Stimulated activated CD8-positive, alpha-beta memory T cell treated with anti-CD3 and anti-CD28 coated beads, Interleukin-7, amount 100 ng/mL, for 48 hours (primary cell): ENCODE data around the gene CAMTA1.

Experiments used
- DNase-seq, 2 donors: peaks; one replicate each; pipeline ENCODE4 v3.0.0-alpha.2; 2020; ENCODE audit warnings: low read depth in 1 of 2; ENCODE audit errors: extremely low read depth in 1 of 2

The CAMTA1 gene

DNA sequence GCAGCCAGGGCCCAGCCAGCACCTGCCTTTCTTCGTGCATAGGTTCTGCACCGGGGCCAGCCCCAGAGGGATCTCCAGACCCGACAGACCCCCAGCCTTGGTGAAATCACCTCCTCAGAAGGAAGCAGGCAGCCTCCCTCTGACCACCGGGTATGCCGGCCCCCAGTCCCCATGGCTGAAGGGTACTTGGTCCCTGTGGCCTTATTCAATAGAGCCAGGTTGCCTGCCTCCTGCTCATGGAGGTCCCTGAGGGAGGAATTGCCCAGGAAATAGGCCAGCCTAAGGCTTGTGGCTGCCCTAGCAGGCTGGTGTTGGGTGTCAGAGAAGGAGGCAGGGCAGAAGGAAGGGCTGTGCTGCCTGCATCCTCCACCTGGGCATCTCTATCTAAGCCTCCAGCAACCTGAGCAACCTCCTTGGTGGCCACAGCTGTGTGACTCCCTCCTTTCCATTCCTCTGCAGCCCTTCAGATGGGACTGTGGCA lies 647.7 kb downstream of the CAMTA1 start:
- no peak for DNase-seq

DNA sequence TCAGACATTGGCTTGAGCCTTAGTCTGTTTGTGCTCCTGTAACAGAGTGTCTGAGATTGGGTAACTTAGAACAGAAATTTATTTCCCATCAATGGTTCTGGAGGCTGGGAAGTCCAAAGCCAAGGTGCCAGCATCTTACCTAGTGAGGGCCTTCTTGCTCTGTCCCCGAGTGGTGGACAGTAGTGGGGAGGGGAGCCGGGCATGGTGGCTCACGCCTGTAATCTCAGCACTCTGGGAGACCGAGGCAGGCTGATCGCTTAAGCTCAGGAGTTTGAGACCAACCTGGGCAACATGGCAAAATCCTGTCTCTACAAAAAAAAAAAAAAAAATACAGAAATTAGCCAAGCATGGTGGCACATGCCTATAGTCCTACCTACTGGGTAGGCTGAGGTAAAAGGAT lies 649.3 kb downstream of the CAMTA1 start:
- DNase-seq: no peak

DNA sequence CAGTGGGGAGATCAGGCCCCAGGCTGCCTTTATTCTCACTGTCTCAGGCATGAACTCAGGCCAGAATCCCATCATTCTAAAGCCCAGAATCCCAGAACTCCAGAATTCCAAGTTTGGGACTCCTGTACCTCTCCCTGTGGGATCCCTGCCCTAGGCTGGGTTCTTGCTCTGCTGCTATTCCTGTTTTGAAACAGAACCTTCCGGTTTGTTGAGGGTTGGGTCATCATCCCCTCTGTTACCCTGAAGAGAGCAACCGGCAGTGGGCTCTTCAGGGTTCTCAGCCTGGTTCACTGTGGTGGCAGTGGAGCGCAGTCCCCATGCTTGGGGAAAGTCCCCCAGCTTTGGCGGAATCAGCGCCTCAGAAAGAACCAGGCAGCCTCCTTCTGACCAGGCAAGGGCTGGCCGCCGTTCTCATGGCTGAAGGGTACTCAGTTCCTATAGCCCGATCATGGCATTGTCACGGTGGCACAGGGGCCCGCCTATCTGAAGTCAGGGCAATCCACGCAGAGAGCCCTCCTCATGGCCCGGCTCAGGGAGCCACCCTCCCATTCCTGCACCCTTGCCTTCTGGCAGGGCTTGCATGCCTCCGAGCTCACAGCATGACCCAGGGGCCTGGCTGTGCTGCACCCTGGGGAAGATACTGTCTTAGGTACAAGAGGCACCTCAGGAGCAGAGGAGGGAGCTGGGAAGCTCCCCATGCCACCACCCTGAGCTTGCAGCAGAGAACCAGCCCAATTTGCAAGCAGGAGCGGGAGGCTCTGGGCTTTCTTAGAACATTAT lies 650.2 kb downstream of the CAMTA1 start:
- no peak for DNase-seq

DNA sequence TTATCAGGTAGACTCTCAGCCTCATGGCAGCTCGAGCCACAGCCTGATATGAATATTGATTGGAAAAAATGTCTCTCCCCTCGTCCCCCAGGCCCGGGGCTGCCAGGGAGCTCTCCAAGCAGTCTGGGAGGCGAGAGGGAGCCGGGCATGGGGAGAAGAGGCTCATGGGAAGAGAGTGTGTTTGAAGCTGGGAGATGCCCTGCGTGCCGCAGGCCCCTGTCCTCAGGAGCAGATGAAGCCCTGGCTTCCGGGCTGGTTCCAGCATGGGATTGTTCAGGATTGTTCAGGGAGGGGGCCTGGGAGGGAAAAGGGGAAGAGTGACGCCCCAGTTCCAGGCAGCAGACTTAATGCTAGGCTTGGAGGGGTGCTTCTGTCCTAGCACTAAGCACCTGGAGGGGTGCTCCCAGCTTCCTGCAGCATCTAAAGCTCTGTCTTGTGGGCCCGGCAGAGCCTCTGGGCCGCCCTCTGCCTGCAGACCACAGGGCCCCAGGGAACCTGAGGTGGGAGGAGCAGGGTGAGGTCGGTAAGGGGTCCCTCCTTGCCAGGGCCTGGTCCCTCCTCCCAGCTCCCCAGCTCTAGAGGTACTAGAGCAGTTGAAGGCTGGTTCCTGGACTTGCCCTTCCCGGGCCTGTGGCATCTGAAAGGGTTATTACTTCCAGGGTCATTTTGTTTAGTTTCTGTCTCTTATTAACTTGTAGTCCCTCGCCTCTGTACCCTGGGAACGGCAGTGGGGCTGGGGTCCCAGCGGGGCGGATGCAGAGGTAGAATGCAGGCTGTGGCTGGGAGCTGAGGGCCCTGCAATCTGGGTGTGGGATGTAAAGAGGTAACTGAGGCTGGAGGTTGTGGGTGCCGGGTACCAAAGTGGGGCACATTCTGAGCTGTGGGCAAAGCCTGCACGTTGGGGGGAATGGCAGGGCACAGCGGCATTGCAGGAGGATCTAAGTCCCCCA lies 651.1 kb downstream of the CAMTA1 start:
- no peak for DNase-seq

DNA sequence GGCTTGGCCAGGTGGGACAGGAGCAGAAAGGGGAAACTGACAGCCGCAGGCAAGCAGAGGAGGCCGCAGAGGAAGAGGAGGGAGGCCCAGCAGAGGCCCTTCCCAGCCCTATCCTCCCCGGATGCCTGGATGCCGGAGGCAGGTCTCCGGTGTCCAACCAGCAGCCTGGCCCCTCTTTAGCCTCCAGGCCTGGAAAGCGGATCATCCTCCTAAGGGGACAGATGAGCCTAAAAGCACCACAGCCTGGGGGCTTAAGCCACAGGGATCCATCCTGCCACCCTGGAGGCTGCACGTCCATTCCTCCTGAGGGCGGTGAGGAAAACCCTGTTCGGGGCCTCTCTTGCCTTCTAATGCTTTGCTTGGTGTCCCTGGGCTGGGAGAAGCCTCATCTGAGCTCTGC lies 651.8 kb downstream of the CAMTA1 start:
- DNase-seq: no peak

DNA sequence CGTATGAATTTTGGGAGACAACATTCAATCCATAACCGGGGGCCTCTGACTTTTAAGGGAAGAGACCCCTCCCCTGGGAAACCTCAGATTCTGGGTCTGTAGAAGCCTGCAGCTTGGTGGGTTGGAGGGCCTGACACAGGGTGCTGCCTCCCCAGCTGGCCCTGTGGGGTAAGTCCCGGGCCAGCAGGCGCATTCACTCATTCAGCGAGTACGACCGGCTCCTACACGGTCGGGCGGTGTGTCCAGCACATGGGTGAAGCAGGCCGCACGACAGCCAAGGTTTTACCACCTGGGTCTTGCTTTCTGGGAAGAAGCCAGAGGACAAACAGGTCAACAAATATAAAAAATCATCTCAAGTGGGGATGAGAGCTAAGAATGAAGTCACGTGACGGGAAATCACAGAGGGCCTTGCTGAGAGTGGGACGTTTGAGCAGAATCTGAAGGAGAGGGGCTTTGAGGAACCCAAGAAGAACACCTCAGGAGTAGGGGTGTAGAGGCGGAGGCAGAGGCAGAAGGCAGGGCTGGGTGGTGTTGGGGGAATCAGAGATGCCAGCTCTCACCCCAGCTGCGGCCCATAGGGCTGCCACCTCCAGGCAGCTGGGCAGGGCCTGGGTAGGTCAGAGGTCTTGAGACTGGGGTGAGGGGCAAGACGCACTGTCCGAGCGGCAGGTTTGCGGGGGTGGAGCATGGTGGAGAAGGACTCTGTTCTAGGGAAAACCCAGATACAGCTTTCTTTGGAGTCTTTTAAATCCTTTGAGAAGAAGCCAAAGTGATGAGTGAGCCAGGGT lies 652.5 kb downstream of the CAMTA1 start:
- no peak for DNase-seq

DNA sequence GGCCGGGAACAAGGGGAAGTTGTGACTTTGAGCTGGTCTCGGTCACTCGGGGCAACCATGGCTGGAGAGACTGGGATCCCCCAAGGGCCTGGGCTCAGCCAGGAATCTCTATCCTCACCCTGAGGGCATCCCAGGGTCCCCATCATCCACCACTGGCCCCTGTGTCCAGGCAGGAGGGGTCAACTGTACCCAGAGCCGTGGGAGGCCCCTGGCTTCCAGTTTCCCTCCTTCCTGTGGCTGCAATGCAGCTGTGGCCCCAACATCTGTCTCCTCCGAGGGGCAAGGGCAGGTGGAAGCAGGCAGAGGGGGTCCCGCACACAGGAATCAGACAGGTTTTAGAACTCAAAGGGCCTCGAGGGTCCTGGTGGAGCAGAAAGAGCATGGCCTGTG lies 653.1 kb downstream of the CAMTA1 start:
- no peak for DNase-seq

DNA sequence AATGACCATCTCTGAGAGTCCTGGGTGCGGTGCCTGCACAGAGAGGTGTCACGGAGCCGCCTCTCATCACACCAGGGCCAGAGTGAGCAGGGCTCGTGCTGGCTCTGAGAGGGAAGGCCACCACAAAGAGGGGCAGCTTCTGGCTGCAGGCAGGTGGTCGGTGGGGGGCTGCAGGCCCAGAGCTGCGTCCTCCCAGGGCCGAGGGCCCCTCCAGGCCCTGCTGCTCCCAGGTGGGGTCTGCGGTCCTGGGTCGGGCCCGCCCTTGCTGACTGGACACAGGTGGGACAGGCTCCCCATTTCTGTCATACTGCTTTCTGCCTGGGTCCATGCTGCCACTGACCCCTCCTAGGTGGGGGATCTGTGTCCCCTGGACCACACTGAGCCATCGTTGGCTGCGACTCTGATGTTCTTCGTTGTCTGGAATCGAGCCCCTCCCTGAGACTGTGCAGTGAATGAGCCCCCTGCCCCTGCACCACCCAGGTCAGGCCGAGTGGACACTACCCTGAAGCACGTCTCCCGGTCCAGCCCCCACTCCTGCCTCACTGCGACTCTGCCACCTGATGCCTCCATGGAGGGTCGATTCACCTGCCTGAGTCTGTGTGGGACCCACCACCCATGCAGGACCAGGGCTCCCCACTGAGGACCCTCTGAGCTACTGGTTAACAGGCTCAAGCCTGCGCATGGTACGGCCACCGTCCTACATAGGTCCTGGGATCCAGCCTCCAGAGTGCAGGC lies 653.8 kb downstream of the CAMTA1 start:
- DNase-seq: no peak

DNA sequence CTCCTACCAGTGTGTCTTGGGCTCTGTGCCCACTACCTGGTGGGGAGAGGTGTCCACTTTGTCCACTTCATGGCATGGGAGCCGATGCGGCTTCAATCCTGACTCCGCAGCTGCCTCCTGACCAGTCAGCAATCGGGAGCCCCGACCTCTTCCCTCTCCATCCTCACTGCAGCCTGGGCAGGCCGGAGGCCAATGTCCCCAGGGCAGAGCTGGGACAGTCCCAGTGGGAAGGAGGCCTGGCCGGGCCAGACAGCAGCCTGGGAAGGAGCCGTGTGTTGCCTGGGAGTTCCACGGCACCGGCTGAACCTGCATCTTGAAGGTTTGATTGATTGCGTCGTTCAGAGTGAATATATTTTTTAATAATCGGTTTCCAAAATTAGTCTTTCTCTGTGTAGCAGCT lies 654.9 kb downstream of the CAMTA1 start:
- DNase-seq: no peak

DNA sequence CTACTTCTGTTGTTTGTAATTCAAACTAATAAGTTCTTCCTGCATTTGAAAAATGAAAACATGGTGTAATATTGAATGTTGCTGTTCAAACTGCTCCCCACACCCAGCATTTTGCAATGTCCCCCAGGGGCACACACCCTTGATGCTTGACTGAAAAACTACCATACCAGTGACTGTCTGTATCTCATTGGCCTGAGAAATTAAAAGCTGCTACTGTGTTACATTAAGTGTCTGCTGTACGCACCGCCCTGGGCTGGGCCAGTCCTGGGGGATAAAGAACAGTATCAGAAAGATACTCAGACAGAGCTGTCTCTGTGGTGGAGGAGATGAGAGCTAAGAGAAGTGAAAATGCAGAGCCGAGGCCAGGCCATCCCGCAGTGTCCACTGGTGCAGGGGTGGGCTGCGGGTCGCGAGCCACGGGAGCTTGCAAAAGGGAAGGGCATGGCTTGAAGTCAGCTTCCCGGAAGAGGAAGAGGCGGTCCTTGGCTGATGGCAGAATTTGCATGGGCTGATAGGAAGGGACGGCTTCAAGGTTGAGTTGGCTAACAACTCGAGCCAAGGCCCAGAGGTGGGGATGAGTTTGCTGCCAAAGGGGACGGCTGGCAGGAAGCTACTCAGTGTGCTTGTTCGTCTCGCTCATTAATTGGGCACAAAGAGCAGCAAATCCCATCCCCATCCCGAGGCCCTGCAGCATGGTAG lies 656.0 kb downstream of the CAMTA1 start:
- DNase-seq: no peak

DNA sequence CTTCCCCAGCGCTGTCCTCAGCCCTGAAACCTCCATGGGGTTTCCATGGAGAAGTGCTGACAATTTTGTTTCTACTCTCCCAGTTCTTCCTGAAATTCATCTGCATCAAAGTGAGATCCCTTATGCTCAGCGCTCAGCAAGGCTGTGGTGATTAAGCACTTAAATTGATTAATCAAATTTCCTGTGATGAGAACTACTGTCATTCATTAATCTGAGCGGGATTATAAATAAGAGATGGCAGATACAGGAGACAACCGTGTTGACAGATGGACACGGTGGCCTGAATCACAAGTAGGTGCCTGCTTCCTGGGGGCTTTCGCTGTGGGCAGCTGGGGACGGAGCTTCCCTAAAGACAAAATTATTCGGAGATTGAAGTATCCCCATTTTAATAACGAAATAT lies 656.8 kb downstream of the CAMTA1 start:
- no peak for DNase-seq

DNA sequence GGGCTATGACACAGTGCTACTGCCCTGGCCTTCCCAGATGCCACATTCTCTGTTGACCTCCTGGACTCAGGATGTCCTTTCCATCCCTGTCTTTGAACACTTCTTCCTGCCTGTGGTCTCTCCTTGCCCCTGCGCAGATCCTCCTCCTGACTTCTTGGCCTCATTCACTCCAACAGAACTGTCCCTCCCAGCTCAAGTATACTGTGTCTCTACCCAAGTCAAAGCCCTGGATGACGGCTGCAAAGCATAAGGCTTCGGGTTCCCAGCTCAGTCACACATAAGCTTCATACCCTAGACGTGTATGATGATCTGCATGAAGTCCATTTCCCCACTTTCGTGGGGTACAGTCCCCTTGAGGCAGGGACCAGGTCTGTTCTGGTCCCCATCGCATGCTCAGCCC lies 657.7 kb downstream of the CAMTA1 start:
- no peak for DNase-seq

DNA sequence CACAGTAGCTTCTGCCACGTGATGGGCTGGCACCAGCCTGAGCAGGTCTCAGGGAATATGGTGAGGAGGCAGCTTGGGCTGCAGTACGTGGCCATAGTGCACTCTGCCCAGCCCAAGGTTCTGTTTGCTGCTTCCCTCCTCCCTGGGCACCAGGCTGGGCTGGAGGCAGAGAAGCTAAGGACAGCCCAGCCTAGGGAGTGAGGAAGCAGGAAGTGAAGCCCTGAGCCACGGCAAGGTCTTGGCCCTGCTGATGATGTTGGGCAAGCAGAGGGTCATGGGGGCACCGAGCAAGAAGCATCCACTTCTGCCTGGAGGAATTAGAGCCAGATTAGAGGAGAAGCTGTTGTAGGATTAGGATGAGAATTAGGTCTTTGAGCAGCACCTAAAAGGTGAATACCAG lies 659.1 kb downstream of the CAMTA1 start:
- no peak for DNase-seq

DNA sequence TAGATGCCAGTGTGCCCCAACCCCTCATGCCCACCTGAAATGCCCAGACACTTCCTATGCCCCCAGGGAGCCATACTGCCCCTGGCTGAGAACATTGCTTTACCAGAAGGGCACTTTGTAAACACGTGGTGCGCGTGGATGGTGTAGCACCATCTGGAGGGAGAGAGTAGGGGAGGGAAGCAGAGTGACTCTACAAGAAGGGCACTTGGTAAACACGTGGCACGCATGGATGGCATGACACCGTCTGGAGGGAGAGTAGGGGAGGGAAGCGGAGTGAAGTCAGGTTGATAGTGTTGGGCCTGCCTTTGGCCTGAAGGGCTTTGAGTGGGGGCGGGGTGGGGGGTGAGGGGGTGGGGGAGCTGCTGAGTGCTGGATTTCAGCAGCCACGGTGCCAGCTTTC lies 661.8 kb downstream of the CAMTA1 start:
- DNase-seq: no peak

DNA sequence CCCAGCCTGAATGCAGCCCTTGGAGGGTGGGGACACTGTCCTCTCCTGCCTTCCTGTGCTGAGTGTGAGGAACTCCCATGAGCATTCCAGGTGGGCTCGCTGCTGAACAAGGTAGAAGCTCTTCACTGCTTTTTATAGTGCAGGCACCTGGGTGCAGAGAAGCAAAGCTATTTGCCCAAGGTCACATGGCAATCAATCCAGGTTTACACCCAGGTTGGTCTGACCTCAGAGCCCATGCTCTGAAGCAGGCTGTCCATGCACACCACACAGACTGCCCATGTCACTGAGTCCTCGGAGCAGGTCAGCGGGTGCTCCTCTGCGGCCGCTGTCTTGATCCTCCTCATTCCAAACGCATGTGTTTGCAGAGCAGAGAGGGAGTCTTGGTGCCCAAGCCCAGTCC lies 662.5 kb downstream of the CAMTA1 start:
- no peak for DNase-seq

DNA sequence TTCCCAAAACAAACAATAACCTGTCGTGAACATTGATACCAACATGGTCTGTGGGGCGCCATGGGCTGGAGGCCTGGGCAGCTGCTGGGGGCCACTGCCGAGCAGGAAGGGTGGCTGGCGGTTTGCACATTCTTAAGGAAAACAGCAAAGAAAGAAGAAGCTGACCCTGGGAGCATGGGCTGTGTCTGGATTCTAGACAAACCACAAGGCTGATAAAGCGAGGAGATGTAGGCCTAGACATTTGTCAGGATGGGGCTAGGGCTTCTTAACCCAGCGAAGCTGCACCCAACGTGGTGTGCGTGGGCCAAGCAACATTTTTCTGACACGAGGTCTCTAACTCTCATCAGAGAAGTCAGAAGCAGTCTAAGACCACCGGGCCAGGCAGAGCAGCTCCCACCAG lies 663.7 kb downstream of the CAMTA1 start:
- no peak for DNase-seq

DNA sequence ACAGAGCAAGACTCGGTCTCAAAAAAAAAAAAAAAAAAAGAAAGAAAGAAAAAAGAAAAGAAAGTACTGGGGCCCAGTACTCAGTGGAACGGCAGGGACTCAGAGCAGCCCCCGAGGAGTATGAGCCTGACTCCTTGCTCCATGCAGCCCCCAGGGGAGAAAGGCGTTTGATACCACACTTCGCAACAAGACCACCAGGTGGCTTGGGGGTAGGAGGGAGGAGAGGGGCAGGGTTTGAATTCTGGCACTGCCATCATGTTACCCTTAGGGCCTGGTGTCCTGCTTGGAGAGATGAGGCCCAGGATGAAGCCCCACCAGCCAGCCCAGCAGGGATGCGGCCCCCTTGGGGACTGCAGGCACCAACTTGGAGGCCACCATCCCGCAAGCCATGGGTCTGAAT lies 664.5 kb downstream of the CAMTA1 start:
- DNase-seq: no peak

DNA sequence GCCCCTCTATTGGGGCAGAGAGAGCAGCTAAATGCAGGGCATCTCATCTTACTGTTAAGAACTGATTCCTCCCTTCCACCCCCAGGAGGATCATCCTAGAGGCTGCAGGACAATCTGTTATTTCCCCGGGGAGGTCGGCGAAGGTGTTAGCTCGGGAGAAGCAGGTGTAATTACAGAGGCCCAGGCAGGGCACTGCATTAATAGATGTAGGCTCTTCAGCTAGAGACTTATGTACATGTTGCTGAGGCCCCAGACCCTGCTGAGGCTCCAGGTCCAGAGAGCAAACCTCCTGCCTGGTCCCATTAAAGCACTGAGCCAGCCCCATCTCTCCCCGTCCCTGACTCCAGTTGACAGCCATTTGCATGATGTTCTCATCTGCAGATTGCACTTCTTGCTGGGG lies 665.6 kb downstream of the CAMTA1 start:
- no peak for DNase-seq

DNA sequence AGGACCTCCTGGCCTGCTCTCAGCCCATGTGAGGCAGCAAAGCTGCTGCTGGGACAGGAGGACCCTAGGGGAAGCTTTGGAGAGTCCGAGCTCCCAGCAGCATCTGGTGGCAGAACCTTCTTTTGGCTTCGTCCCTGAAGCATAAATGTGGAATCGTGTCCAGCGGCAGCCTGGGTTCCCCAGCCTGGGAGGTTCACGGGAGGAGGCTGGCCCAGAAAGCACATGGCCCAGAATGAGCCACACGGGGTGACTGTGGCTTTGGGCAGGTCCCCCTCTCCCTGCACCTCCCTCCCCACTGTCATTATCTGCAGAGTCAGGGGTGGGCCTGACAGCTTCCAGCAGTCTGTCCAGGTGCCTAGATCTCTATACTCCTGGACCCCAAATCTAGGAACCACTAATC lies 667.8 kb downstream of the CAMTA1 start:
- DNase-seq: no peak
